Epithelial cell of proximal tubule (primary cell): Measurements from ENCODE around the gene PPP2R2C. TPM values are rescaled to one million over a fixed set of nuclear protein-coding genes. Genes with fewer than 3 reads are reported as not detected.

Experiments used
- DNase-seq: peaks from one replicate; pipeline ENCODE4 v3.0.0-alpha.2; 2011; ENCODE audit warnings: low read depth
- H3K4me3 ChIP-seq: 2 replicates; pipeline ENCODE4 v1.5.1; 2011; ENCODE audit warnings: low read depth, mild to moderate bottlenecking, low read length
- total RNA-seq: library from RNA; depleted of rRNA; stranded (reverse); fragments of >200 nt; gene quantifications from 2 replicates; pipeline ENCODE4 v1.2.3, GENCODE V29; 2015
- TF ChIP-seq, protein P1 (sequence below): conservative IDR thresholded peaks from 2 replicates; pipeline ENCODE4 v1.5.1; 2012; ENCODE audit warnings: low read depth, mild to moderate bottlenecking, low read length

The PPP2R2C gene
- total RNA-seq, 1 donor from 2014 or later: not detected

DNA sequence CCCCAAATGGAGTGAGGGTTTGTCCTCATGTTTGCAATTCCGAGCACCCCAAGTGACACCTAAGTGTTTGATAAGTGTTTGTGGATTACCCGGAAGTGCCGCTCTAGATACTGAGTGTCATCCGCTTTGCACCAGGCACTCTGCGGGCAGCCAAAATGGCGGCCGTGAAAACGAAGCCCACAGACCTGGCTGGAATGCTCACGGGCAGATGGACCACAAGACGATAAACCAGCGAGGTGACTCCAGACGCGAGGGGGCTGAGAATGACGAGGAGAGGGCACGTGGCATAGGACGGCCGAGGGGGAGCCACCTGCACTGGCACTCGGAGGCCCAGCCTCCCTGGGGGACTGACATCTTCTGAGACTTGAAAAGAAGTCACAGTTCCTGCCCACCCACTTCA, 51.0 kb downstream of the PPP2R2C start:
- no peak for DNase-seq
- TF ChIP-seq, protein P1, sequence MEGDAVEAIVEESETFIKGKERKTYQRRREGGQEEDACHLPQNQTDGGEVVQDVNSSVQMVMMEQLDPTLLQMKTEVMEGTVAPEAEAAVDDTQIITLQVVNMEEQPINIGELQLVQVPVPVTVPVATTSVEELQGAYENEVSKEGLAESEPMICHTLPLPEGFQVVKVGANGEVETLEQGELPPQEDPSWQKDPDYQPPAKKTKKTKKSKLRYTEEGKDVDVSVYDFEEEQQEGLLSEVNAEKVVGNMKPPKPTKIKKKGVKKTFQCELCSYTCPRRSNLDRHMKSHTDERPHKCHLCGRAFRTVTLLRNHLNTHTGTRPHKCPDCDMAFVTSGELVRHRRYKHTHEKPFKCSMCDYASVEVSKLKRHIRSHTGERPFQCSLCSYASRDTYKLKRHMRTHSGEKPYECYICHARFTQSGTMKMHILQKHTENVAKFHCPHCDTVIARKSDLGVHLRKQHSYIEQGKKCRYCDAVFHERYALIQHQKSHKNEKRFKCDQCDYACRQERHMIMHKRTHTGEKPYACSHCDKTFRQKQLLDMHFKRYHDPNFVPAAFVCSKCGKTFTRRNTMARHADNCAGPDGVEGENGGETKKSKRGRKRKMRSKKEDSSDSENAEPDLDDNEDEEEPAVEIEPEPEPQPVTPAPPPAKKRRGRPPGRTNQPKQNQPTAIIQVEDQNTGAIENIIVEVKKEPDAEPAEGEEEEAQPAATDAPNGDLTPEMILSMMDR: no peak
- no peak overlapping the region for H3K4me3 ChIP-seq

DNA sequence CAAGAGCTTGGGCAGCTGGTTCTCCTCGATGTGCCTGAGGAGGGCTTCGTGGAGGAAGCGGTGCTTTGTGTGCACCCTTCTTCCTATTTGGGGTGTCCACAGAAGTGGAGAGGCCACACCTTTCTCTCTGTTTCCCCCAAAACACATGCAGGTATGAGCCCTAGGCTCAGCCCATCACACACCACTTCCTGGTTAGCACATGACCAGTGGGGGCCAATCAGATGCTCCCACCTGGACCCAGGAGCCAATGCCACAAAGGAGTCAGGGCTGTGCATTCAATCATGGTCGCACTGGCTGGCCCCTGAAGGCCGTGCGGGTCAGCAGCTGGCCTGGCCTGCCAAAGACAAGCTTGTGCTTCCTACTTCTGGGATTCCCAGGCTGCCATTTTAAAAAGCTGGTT, 51.4 kb downstream of the PPP2R2C start:
- TF ChIP-seq, protein P1: no peak
- H3K4me3 ChIP-seq: no peak overlapping the region
- DNase-seq: no peak

DNA sequence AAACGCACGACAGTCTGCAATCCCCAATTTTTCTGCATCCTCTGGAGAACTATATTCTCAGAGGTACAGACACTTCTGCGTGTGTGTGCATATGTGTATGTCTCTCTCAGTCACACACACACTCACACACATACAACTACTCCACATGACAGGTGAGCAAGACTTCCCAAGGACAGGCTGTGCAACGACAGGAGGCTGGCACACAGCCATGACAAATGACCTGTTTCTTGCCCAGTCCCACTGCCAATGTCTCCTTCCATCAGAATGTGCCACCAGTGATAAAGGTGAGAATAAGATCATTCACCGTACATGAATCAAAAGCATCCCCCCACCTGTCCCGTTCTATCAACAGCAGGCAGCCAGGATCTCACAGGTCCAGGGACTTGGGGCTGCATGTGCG, 52.4 kb downstream of the PPP2R2C start:
- no peak overlapping the region for H3K4me3 ChIP-seq
- DNase-seq: no peak
- TF ChIP-seq, protein P1: no peak

- TF ChIP-seq, protein P1: no peak
- no peak overlapping the region for H3K4me3 ChIP-seq
- DNase-seq: no peak
These were observed 52.9 kb downstream of the PPP2R2C start for GRCh38 chr4:6419452-6420028.

DNA sequence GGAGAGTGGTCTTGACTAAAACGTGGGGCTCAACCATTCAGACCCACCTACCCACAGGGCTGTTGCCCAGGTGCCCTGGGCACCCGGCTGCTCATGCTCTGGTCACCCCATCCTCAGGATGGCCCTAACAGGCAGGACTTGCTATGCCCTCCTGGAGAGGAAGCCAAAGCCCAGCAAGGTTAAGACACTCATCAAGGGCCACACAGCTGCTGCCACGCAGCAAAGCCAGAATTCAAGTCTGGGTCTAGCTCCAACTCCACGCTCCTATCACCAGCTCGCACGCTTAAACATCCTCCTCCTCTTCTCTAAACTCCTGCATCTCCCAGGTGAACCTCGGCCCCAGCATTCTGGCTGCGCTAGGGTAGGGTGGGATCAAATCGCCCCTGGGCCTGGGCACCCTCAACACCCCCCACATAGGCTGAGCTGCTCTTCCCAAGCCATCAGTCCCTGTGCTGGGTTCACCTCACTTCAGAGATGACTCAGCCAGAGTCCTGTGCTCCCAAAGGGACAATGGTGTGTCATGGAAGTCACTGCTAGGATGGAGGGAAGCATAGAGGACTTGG, 54.1 kb downstream of the PPP2R2C start:
- no peak for DNase-seq
- H3K4me3 ChIP-seq: no peak overlapping the region
- TF ChIP-seq, protein P1: no peak

- H3K4me3 ChIP-seq: no peak overlapping the region
- TF ChIP-seq, protein P1: no peak
- DNase-seq: no peak
These were observed 54.8 kb downstream of the PPP2R2C start for GRCh38 chr4:6417516-6418050.
